Endothelial cell of umbilical vein (primary cell): ENCODE results near the gene OAF. TPM values are rescaled to one million over a fixed set of nuclear protein-coding genes. Genes with fewer than 3 reads are reported as not detected.

Experiments used
- BruUV-seq: library from RNA; stranded (reverse); fragments of 400-500 nt; replicated peaks from 2 replicates; lab custom pipeline; 2021; lab: Mats Ljungman, UMichigan
- CTCF ChIA-PET: fragments of 300-600, 350-600 bp; sonication (Branson Sonifier 250); formaldehyde crosslinking; loops from one replicate; lab custom pipeline; 2021; ENCODE audit warnings: antibody characterized with exemption, inconsistent platforms; lab: Charles Lee
- POLR2A ChIA-PET: fragments of 300-600, 350-600 bp; sonication (Branson Sonifier 250); formaldehyde crosslinking; loops from one replicate; lab custom pipeline; 2021; ENCODE audit warnings: antibody characterized with exemption, inconsistent platforms; lab: Charles Lee
- DNase-seq: peaks from one replicate; pipeline ENCODE4 v3.0.0-alpha.2; 2011; ENCODE audit warnings: low read depth, low spot score
- FAIRE-seq: peaks from 2 replicates; lab custom pipeline; 2011; peaks lifted over from hg19 to GRCh38; lab: Jason Lieb, UNC
- H2AFZ ChIP-seq: 2 replicates; pipeline ENCODE4 v1.6.0; 2012; ENCODE audit warnings: low read depth, low read length, control low read depth, inconsistent platforms
- H3K27ac ChIP-seq: 2 replicates; pipeline ENCODE4 v1.5.1; 2011; ENCODE audit warnings: low read depth, mild to moderate bottlenecking, control low read depth, low read length, moderate library complexity; ENCODE audit not compliant: insufficient read depth
- H3K27me3 ChIP-seq, 2 experiments: 2 replicates each; pipeline versions ENCODE4 v1.6.0 to v1.6.1; 2011; ENCODE audit warnings: low read length in 2 of 2, mixed read lengths in 1 of 2; ENCODE audit not compliant: control insufficient read depth in 2 of 2, insufficient read depth in 2 of 2
- H3K36me3 ChIP-seq, 2 experiments: 2 replicates in 1 of 2; 3 replicates in 1 of 2; pipeline ENCODE4 v1.5.1; 2011; ENCODE audit warnings: low read length in 2 of 2, mild to moderate bottlenecking in 1 of 2, moderate library complexity in 1 of 2; ENCODE audit not compliant: control insufficient read depth in 2 of 2, insufficient read depth in 2 of 2; ENCODE audit errors: extremely low read depth in 1 of 2
- H3K4me1 ChIP-seq: 3 replicates; pipeline ENCODE4 v1.5.1; 2011; ENCODE audit warnings: mild to moderate bottlenecking, low read length; ENCODE audit not compliant: control insufficient read depth, insufficient read depth; ENCODE audit errors: extremely low read depth
- H3K4me2 ChIP-seq: 2 replicates; pipeline ENCODE4 v1.6.1; 2011; ENCODE audit warnings: low read length, control low read depth, mixed read lengths; ENCODE audit not compliant: insufficient read depth
- H3K4me3 ChIP-seq, 3 experiments: fragments of 200-600 bp in 1 of 3; sonication (generic), shearing (Covaris generic) in 1 of 3; replicated peaks in 1 of 3; 2 replicates each; pipeline ENCODE4 v1.5.1; 2011 to 2016; ENCODE audit warnings: control low read depth in 3 of 3, low read length in 3 of 3, mild to moderate bottlenecking in 2 of 3, inconsistent platforms in 1 of 3, low read depth in 1 of 3, moderate library complexity in 1 of 3; ENCODE audit not compliant: insufficient read depth in 1 of 3
- H3K79me2 ChIP-seq: 2 replicates; pipeline ENCODE4 v1.6.0; 2012; ENCODE audit warnings: low read length, inconsistent platforms; ENCODE audit not compliant: control insufficient read depth, insufficient read depth
- H3K9ac ChIP-seq: replicated peaks from 2 replicates; pipeline ENCODE3; 2011; ENCODE audit warnings: low read length, control low read depth; ENCODE audit not compliant: insufficient read depth; ENCODE audit errors: extremely low read depth
- H3K9me1 ChIP-seq: replicated peaks from 3 replicates; pipeline ENCODE4 v1.6.0; 2011; ENCODE audit warnings: mild to moderate bottlenecking, low read length; ENCODE audit not compliant: control insufficient read depth, insufficient read depth; ENCODE audit errors: extremely low read depth
- H3K9me3 ChIP-seq: replicated peaks from 2 replicates; pipeline ENCODE4 v1.5.1; 2012; ENCODE audit warnings: low read length, inconsistent platforms; ENCODE audit not compliant: control insufficient read depth, insufficient read depth
- H4K20me1 ChIP-seq: replicated peaks from 2 replicates; pipeline ENCODE3; 2011; ENCODE audit warnings: mild to moderate bottlenecking, low read length; ENCODE audit not compliant: control insufficient read depth, insufficient read depth; ENCODE audit errors: extremely low read depth
- EZH2 ChIP-seq: IDR thresholded peaks from 2 replicates; pipeline ENCODE4 v1.6.1; 2012; ENCODE audit warnings: borderline replicate concordance, low read depth, mild to moderate bottlenecking, moderate library complexity, low read length, inconsistent platforms; ENCODE audit not compliant: severe bottlenecking
- FOS ChIP-seq: IDR thresholded peaks from 2 replicates; pipeline ENCODE4 v1.6.1; 2011; ENCODE audit warnings: mild to moderate bottlenecking, low read length, moderate library complexity, borderline replicate concordance; ENCODE audit not compliant: insufficient read depth
- GATA2 ChIP-seq: IDR thresholded peaks from 2 replicates; pipeline ENCODE4 v1.7.0; 2011; ENCODE audit warnings: low read depth, mild to moderate bottlenecking, moderate library complexity, mixed read lengths, low read length; ENCODE audit not compliant: insufficient read length, insufficient read depth
- JUN ChIP-seq: IDR thresholded peaks from 2 replicates; pipeline ENCODE4 v1.6.1; 2011; ENCODE audit warnings: borderline replicate concordance, low read depth; ENCODE audit not compliant: insufficient read length, insufficient read depth
- MAX ChIP-seq: IDR thresholded peaks from 2 replicates; pipeline ENCODE4 v1.6.1; 2011; ENCODE audit not compliant: insufficient read depth, insufficient read length
- MYC ChIP-seq: IDR thresholded peaks from one replicate; pipeline ENCODE4 v1.6.1; 2011; ENCODE audit warnings: mild to moderate bottlenecking, low read depth, low read length
- POLR2A ChIP-seq: IDR thresholded peaks from 2 replicates; pipeline ENCODE4 v1.6.1; 2012; ENCODE audit warnings: low read depth, mild to moderate bottlenecking, control low read depth, low read length
- POLR2AphosphoS5 ChIP-seq: IDR thresholded peaks from 2 replicates; pipeline ENCODE4 v1.6.1; 2012; ENCODE audit warnings: low read depth, mild to moderate bottlenecking, control low read depth, low read length, moderate library complexity; ENCODE audit not compliant: insufficient read depth
- dilution Hi-C: fragments of 300-500 bp; cut with MboI; formaldehyde crosslinking; loops from one replicate; pipeline ENCODE4 v1.15.0; 2019; ENCODE audit warnings: low sequenced_read_pairs; ENCODE audit not compliant: extremely low pct_ligation_motif_present
- intact Hi-C: fragments of 100-400 bp; cut with micrococcal nuclease; formaldehyde crosslinking; loops from one replicate; pipeline ENCODE4 v1.10.0; 2022
- polyA plus RNA-seq, 4 experiments: library from polyadenylated mRNA; depleted of rRNA in 3 of 4; stranded (reverse) in 3 of 4; unstranded in 1 of 4; fragments of >200 nt; gene quantifications; 2 replicates each; pipeline versions ENCODE4 v1.2.1 to v1.2.3, GENCODE V29; 2011 to 2012; ENCODE audit warnings: missing spikeins in 1 of 4
- total RNA-seq: library from RNA; stranded (reverse); gene quantifications from 2 replicates; pipeline ENCODE4 v1.2.3, GENCODE V29; 2021
- TF ChIP-seq, protein P1 (sequence below), 2 donors: IDR thresholded peaks; 1 replicate in 1 of 2; 2 replicates in 1 of 2; pipeline ENCODE4 v1.5.1; 2011; ENCODE audit warnings: low read length in 2 of 2, mild to moderate bottlenecking in 2 of 2, moderate library complexity in 2 of 2, control low read depth in 1 of 2, inconsistent platforms in 1 of 2, low read depth in 1 of 2; ENCODE audit not compliant: insufficient read depth in 1 of 2; ENCODE audit errors: extremely low read depth in 1 of 2

OAF gene
- total and polyA plus RNA-seq, 2 donors (not counting 3 experiments of a cell fraction or from before 2014, with no cell fraction given): 32.1 to 33.8 TPM

- Histone ChIP-seq H3K36me3 (no peaks in the 10 kb centered on the region), H4K20me1 (no peaks in the 10 kb centered on the region), H3K79me2 (no peaks in the 10 kb centered on the region), H3K4me1 (peaks cover 11% of the 10 kb centered on the region), H3K9me3 (no peaks in the 10 kb centered on the region), H3K27me3 (no peaks in the 10 kb centered on the region), H3K4me2 (no peak overlapping the region), H3K4me3 (no peak overlapping the region), H3K9ac (no peak overlapping the region), H3K27ac (no peak overlapping the region), H3K9me1 (no peaks in the 10 kb centered on the region), H2AFZ (no peak overlapping the region)
- intact Hi-C loops: no loop called here
- FAIRE-seq: no peak
- dilution Hi-C loops: no loop called here
- no TSS peak for BruUV-seq
- no peak for TF ChIP-seq POLR2AphosphoS5
- no peak for TF ChIP-seq FOS
- no peak for TF ChIP-seq MAX
- no peak for TF ChIP-seq MYC
- TF ChIP-seq EZH2: no peak
- TF ChIP-seq JUN: no peak
- TF ChIP-seq POLR2A: no peak
- TF ChIP-seq GATA2: no peak
- TF ChIP-seq, protein P1, sequence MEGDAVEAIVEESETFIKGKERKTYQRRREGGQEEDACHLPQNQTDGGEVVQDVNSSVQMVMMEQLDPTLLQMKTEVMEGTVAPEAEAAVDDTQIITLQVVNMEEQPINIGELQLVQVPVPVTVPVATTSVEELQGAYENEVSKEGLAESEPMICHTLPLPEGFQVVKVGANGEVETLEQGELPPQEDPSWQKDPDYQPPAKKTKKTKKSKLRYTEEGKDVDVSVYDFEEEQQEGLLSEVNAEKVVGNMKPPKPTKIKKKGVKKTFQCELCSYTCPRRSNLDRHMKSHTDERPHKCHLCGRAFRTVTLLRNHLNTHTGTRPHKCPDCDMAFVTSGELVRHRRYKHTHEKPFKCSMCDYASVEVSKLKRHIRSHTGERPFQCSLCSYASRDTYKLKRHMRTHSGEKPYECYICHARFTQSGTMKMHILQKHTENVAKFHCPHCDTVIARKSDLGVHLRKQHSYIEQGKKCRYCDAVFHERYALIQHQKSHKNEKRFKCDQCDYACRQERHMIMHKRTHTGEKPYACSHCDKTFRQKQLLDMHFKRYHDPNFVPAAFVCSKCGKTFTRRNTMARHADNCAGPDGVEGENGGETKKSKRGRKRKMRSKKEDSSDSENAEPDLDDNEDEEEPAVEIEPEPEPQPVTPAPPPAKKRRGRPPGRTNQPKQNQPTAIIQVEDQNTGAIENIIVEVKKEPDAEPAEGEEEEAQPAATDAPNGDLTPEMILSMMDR (IDR thresholded peaks at IDR 0.05; ENCODE audit: extremely low read depth in 1 of 2, insufficient read depth in 1 of 2, low read depth in 1 of 2, low read length in 2 of 2): no peak
- ChIA-PET CTCF (interaction anchor here (1.3 to 16.4 kb wide), 4 partner anchors 15 to 75 kb away, joined by 3 to 327 read pairs (median 144); no protein-coding TSS in a partner anchor), POLR2A (no interaction called here)
- no peak for DNase-seq
These were observed 15.9 kb downstream of the OAF start for GRCh38 chr11:120226714-120227113.
